ENCODE data around the gene RAET1G. TPM values are rescaled to one million over a fixed set of nuclear protein-coding genes. Genes with fewer than 3 reads are reported as not detected.
"Not testable (repeated sequence)": the region's sequence is repeated elsewhere in the genome, so short reads cannot be mapped to it uniquely, and the experiment has no call there.

RAET1G gene, protein sequence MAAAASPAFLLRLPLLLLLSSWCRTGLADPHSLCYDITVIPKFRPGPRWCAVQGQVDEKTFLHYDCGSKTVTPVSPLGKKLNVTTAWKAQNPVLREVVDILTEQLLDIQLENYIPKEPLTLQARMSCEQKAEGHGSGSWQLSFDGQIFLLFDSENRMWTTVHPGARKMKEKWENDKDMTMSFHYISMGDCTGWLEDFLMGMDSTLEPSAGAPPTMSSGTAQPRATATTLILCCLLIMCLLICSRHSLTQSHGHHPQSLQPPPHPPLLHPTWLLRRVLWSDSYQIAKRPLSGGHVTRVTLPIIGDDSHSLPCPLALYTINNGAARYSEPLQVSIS
- total RNA-seq = 0.58 TPM in 1 of 2 replicates, not detected in the other

DNA sequence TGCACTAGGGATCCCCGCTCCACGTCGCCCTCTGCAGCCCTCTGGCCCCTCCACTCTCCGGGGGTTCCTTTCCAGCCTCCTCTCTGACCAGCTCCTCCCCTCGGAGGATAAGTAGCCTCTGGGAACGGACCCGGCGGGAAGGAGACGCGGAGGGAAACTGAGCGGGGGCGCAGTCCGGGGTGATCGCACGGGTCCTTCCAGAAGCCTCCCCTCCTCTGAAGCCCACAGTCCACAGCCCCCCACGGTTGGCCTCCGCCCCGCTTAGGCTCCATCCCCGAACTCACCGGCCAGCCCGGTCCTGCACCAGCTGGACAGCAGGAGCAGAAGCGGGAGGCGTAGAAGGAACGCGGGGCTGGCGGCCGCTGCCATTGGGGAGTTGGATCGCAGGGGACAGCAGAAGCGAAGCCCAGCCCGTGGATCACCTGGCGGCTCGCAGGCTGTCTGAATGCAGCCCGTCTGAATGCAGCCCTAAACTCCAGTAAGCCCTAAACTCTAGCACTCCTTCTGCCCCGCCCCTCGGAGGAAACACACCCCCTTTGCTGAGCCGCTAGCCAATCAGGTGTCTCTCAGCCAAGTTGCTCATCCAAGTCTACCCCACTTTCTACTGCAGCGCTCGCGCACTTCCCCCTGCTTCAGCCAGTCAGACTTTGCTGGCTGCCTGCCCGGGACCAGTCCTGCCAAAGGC, at the start of gene RAET1G:
RAET1G (minus strand) TSS at position 480 of the 685 bp plus-strand sequence; CDS start at position 369, 111 bp downstream.
- peak; percentile 63 for DNase-seq (ENCODE audit: extremely low read depth, low read depth, low spot score)

GRCh38 chr6:149969635-149970034, 46.7 kb upstream of the RAET1G start:
- no peak for DNase-seq (ENCODE audit: extremely low read depth, low read depth, low spot score)

DNA sequence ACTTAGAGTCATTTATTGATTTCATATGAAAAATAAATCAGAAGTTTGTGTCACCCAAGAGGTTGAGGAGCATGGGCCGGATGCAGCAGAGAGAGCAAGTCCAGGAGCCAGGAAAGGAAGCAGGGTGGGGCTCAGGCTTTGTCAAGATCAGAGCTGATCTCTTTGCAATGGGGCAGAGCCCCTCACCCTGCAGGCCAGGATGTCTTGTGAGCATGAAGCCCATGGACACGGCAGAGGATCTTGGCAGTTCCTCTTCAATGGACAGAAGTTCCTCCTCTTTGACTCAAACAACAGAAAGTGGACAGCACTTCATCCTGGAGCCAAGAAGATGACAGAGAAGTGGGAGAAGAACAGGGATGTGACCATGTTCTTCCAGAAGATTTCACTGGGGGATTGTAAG, 46.0 kb upstream of the RAET1G start:
- DNase-seq (ENCODE audit: extremely low read depth, low read depth, low spot score) = not testable (repeated sequence)

DNA sequence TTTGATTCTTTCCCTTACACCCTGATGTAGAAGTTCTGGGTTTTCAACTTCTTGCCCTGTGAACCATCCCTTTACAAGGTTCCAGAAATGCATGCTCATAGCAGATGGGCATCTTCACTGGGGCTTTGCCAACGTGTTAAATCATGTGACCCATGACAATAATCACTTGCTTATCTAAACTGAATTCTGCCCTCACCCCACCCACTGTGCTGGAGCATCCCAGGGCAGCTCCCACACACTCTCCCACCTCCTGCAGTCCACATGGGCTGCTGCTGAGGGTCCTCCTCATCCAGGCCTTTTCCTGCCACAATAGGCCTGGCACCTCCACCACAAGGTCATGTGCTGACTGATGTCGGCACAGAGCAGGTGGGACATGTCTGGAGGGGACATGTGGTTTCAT, 45.1 kb upstream of the RAET1G start:
- DNase-seq (ENCODE audit: extremely low read depth, low read depth, low spot score) = not testable (repeated sequence)

DNA sequence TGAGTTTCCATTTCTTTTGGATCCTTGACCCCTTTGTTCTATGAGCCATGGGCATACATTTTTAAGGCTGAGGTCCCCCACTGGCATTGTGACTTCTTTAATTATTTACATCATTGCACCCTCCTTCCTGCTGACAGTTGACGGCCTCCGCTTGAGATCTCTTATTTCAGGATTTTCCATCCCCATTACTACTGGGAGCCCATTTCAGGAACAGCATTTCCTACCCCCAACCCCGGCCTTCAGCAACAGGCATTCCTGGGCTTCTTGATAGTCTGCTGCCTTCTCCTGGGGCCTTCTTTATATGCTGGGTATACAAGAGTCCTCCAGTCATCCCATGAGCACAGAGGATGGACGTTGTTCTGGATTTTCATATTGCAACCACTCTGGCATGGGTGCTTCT, 44.7 kb upstream of the RAET1G start:
- DNase-seq (ENCODE audit: extremely low read depth, low read depth, low spot score) = no peak

DNA sequence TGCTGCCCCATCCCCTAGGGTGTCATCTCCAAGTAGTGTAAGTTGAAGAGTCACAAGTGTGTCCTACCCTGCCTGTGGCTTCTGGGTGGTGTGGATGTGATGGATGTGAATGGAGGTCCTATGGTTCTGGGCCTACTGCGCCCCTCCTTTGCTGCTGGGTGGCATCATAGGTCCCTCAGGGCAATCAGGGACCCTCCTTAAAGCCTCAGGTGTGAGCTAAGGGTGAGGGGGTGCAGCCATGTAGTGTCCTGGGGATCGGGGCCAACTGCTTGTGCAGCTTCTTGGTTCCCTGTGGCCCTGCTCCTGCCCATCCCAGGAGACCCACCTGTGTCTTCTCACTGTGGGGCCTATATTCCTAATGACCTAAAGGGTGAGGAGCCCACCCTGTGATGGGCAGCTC, 43.4 kb upstream of the RAET1G start:
- DNase-seq (ENCODE audit: extremely low read depth, low read depth, low spot score) = not testable (repeated sequence)

GRCh38 chr6:149965194-149966020, 42.5 kb upstream of the RAET1G start:
- DNase-seq (ENCODE audit: extremely low read depth, low read depth, low spot score) = no peak

DNA sequence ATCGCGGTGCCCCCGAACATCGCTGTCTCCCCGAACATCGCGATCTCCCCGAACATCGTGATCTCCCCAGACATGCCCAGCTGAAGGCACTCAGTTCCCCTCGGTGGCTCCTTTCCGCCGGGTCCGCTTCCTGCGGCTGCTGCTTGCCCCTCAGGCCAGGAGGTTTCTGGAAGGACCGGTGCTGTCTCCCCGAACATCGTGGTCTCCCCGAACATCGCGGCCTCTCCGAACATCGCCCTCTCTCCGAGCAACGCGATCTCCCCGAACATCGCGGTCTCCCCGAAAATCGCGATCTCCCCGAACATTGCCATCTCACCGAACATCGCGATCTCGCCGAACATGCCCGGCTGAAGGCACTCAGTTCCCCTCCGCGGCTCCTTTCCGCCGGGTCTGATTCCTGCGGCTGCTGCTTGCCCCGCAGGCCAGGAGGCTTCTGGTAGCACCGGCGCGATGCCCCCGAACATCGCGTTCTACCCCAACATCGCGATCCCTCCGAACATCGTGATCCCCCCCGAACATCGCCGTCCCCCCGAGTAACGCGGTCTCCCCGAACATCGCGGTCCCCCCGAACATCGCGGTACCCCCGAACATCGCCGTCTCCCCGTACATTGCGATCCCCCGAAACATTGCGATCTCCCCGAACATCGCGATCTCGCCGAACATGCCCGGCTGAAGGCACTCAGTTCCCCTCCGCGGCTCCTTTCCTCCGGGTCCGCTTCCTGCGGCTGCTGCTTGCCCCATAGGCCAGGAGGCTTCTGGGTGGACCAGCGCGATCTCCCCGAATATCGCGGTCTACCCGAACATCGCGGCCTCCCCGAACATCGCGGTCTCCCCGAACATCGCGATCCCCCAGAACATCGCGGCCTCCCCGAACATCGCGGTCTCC, 41.6 kb upstream of the RAET1G start:
- DNase-seq (ENCODE audit: extremely low read depth, low read depth, low spot score) = no peak

DNA sequence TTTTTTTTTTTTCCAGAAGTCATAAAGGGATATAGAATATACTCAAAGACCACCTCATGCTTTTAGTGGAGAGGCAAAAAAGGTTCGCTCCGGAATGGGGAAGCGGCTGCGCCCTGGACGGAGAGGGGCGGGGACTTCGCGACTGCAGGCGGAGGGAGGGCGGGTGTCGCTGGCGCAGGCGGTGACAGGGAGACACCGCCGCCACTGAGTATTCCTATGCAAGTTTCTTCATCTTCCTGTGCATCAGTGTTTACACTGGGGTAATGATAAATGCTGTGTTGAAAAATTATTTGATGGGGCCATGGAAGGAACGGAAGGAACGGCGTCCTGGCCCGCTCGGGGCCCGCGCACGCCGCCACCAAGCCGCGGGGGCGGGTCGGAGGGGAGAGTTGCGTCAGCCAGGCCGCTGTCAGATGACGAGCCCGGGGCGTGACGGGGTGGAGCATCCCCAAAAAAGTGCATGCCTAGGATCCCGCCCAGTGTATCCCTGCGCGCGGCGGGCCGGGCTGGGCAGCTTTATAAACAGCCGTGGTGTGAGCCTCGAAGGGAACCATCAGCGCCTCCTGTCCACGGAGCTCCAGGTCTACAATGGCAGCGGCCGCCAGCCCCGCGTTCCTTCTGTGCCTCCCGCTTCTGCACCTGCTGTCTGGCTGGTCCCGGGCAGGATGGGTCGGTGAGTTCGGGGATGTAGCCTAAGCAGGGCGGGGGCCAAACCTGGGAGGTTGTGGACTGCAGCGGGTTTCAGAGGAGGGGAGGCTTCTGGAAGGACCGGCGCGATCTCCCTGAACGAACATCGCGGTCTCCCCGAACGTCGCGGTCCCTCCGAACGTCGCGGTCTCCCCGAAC, 40.8 kb upstream of the RAET1G start, which contains the start of gene ULBP1:
ULBP1 (plus strand) TSS at position 482 of the 846 bp plus-strand sequence; CDS start at position 589, 107 bp downstream.
- DNase-seq (ENCODE audit: extremely low read depth, low read depth, low spot score) = no peak

GRCh38 chr6:149963212-149963461, 40.2 kb upstream of the RAET1G start:
- DNase-seq (ENCODE audit: extremely low read depth, low read depth, low spot score) = no peak

GRCh38 chr6:149962461-149963211, 39.7 kb upstream of the RAET1G start:
- DNase-seq (ENCODE audit: extremely low read depth, low read depth, low spot score) = no peak

DNA sequence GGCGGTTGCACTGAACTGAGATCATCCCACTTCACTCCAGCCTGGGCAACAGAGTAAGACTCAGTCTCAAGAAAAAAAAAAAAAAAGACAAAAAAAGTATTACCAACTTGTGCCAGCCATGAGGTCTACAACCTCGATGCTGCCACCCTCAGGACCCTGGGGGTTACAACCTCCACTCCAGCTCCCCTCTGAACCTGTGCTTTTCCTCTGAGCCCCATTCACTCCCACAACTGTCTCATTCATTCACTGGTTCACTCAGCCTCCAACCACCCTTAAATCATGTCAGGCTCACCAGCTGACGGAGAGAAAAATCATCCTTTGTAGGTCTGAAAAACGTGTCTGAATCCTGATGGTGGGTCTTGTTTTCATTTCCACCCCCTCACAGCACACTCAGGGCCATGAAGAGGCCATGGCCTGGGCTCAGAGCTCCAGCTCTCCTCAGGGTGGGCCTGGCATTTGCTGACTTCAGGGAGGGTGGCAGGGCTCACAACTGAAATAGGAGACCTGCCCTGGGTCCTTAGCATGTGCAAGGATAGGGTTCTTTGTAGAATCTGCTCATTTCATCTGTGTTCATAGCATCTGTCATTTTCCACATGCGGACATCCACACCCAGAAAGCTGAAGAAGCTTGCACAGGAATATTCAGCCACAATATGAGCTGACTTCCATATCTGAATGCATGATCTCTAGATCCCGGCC, 39.0 kb upstream of the RAET1G start:
- no peak for DNase-seq (ENCODE audit: extremely low read depth, low read depth, low spot score)

DNA sequence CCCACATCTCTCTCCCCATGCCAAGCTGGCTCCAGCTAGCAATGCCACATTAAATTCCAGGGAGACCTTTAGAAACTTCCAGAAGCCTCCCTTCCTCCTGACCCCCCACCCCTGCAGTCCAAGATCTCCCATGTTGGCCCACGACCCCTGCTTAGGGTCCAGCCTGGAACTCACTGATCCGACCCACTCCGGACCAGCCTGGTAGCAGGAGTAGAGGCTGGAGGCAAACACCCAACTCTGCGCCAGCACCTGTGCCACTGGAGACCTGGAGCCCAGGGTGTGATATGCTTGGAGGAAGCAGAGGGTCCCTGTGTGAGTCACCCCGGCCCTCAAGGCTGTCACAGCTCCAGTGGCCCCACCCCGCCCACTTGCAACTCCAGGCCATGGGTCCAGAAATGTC, 37.6 kb upstream of the RAET1G start:
- DNase-seq (ENCODE audit: extremely low read depth, low read depth, low spot score) = no peak

DNA sequence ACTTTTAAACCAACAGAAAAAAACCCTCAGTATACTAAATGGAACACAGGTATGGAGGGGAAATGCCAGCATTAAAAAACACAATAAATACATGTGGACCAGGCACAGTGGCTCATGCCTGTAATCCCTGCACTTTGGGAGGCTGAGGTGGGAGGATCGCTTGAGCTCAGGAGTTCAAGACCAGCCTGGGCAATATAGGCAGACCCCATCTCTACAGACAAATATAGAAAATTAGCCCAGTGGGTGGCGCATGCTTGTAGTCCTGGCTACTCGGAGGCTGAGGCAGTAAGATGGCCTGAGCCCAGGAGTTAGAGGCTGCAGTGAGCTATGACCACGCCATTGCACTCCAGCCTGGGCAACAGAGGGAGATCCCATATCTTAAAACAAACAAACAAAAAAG, 36.9 kb upstream of the RAET1G start:
- not testable (repeated sequence) for DNase-seq (ENCODE audit: extremely low read depth, low read depth, low spot score)

- not testable (repeated sequence) for DNase-seq (ENCODE audit: extremely low read depth, low read depth, low spot score)
These were observed 35.2 kb upstream of the RAET1G start for GRCh38 chr6:149958124-149958523.

DNA sequence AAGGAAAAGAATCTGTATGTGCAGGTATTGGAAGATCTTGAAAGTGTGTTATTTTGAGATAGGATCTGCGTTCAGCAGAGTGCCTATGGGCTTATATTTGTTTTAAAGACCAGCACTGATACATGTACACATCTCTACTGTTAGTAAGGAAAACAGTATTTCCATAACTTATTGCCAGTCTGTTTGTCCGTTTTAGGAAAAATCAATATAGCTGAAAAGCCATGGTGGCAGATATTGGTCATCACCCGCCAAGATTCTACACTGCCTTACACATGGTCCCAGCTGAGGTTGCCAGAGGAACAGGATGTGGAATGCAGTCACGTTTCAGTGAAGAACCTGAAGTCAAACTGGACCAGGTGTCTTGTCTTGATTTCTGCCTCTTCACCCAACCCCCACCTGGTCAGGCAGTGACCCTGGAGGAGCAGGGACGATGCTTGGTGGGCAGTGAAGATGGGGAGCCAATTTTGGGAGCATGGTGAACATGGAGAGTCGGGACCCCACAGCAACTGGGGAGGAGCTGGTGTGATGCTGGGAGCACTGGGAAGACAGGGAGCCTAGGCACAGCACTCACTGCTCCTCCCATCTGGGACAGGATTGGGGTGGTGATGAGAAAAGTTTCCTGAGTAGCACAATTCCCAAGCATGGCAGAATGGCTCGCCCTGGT, 32.9 kb upstream of the RAET1G start:
- not testable (repeated sequence) for DNase-seq (ENCODE audit: extremely low read depth, low read depth, low spot score)

- DNase-seq (ENCODE audit: extremely low read depth, low read depth, low spot score) = not testable (repeated sequence)
These were observed 32.2 kb upstream of the RAET1G start for GRCh38 chr6:149954984-149955653.

All from glomerular endothelial cell (primary cell).